GM12878 (cell line): ENCODE measurements around the gene COIL. TPM values are rescaled to one million over a fixed set of nuclear protein-coding genes. Genes with fewer than 3 reads are reported as not detected.

Source experiments
- ATAC-seq: fragments of 200-7000 bp; cut with Tn5 transposase; 3 replicates; pipeline ENCODE4 v1.9.1; 2020; ENCODE audit warnings: mild to moderate bottlenecking, moderate library complexity
- BruUV-seq: library from RNA; stranded (reverse); fragments of 400-500 nt; replicated peaks from 2 replicates; lab custom pipeline; 2021; lab: Mats Ljungman, UMichigan
- CTCF ChIA-PET: fragments of 300-600 bp; sonication (Branson Sonifier 250); formaldehyde crosslinking; extraction: SDS; loops from one replicate; lab custom pipeline; 2021; ENCODE audit warnings: inconsistent platforms; lab: Yijun Ruan, JAX
- POLR2A ChIA-PET: fragments of 350-600 bp; formaldehyde crosslinking; extraction: SDS; loops from one replicate; lab custom pipeline; 2021; ENCODE audit warnings: inconsistent platforms; lab: Charles Lee
- RAD21 ChIA-PET: fragments of 300-600 bp; sonication (Branson Sonifier 250); formaldehyde crosslinking; loops from one replicate; lab custom pipeline; 2023; ENCODE audit warnings: antibody characterized with exemption; ENCODE audit not compliant: unreplicated experiment; lab: Charles Lee
- SMC1A ChIA-PET: fragments of 300-600 bp; sonication (Branson Sonifier 250); formaldehyde crosslinking; loops from one replicate; lab custom pipeline; 2023; ENCODE audit not compliant: unreplicated experiment, uncharacterized antibody; lab: Charles Lee
- DNase-seq: peaks from one replicate; pipeline ENCODE4 v3.0.0-alpha.2; 2011; ENCODE audit warnings: low read depth, low spot score
- FAIRE-seq: peaks from 3 replicates; lab custom pipeline; 2011; peaks lifted over from hg19 to GRCh38; lab: Jason Lieb, UNC
- H2AFZ ChIP-seq: 2 replicates; pipeline ENCODE4 v1.6.0; 2011; ENCODE audit warnings: low read depth, low read length, control low read depth; ENCODE audit not compliant: control insufficient read depth
- H3K27ac ChIP-seq: 2 replicates; pipeline ENCODE4 v1.5.1; 2011; ENCODE audit warnings: control low read depth; ENCODE audit not compliant: control insufficient read depth, insufficient read depth
- H3K27me3 ChIP-seq, 2 experiments: replicated peaks in 1 of 2; 2 replicates each; pipeline versions ENCODE4 v1.6.0 to v1.6.1; 2011; ENCODE audit warnings: low read length in 1 of 2; ENCODE audit not compliant: control insufficient read depth in 2 of 2, insufficient read depth in 2 of 2
- H3K36me3 ChIP-seq, 2 experiments: 2 replicates each; pipeline ENCODE4 v1.5.1; 2011; ENCODE audit warnings: low read length in 1 of 2; ENCODE audit not compliant: control insufficient read depth in 2 of 2, insufficient read depth in 2 of 2
- H3K4me1 ChIP-seq: 2 replicates; pipeline ENCODE4 v1.6.1; 2011; ENCODE audit warnings: mild to moderate bottlenecking, low read length, moderate library complexity, mixed read lengths; ENCODE audit not compliant: control insufficient read depth, insufficient read depth
- H3K4me2 ChIP-seq: 2 replicates; pipeline ENCODE4 v1.6.0; 2011; ENCODE audit warnings: control low read depth; ENCODE audit not compliant: control insufficient read depth, insufficient read depth
- H3K4me3 ChIP-seq: fragments of 200-600 bp; sonication (generic); 2 replicates; pipeline ENCODE4 v1.5.1; 2016
- H3K79me2 ChIP-seq: 2 replicates; pipeline ENCODE4 v1.6.0; 2011; ENCODE audit warnings: low read length; ENCODE audit not compliant: control insufficient read depth, insufficient read depth
- H3K9ac ChIP-seq: 2 replicates; pipeline ENCODE4 v1.8.0; 2011; ENCODE audit warnings: low read length, control low read depth, mixed read lengths; ENCODE audit not compliant: control insufficient read depth, insufficient read depth
- H3K9me3 ChIP-seq: replicated peaks from 3 replicates; pipeline ENCODE4 v1.5.1; 2011; ENCODE audit warnings: mild to moderate bottlenecking, low read length; ENCODE audit not compliant: control insufficient read depth, insufficient read depth
- H4K20me1 ChIP-seq: 2 replicates; pipeline ENCODE4 v1.6.0; 2011; ENCODE audit not compliant: control insufficient read depth, insufficient read depth
- BHLHE40 ChIP-seq, 2 experiments: fragments of 450-650 bp in 1 of 2; IDR thresholded peaks; 2 replicates each; pipeline ENCODE4 v1.6.1; 2011 to 2017; ENCODE audit warnings: low read depth in 2 of 2, borderline replicate concordance in 1 of 2, improper control_type of control experiment in 1 of 2, low read length in 1 of 2, mild to moderate bottlenecking in 1 of 2
- E4F1 ChIP-seq: fragments of 450-650 bp; IDR thresholded peaks from 2 replicates; pipeline ENCODE4 v1.6.1; 2018; ENCODE audit warnings: borderline replicate concordance, mild to moderate bottlenecking; ENCODE audit not compliant: partially characterized antibody
- ESRRA ChIP-seq: IDR thresholded peaks from 2 replicates; pipeline ENCODE4 v1.6.1; 2012; ENCODE audit warnings: mild to moderate bottlenecking, low read length, improper control_type of control experiment
- FOXK2 ChIP-seq: fragments of 450-650 bp; IDR thresholded peaks from 2 replicates; pipeline ENCODE4 v1.6.1; 2017; ENCODE audit warnings: mild to moderate bottlenecking, moderate library complexity
- HDAC2 ChIP-seq: fragments of 200-600 bp; sonication (generic); IDR thresholded peaks from 2 replicates; pipeline ENCODE4 v1.6.1; 2017
- IKZF2 ChIP-seq, 2 experiments: fragments of 450-650 bp; IDR thresholded peaks; 2 replicates each; pipeline ENCODE4 v1.6.1; 2017; ENCODE audit warnings: mild to moderate bottlenecking in 2 of 2, moderate library complexity in 2 of 2
- MLLT1 ChIP-seq: fragments of 450-650 bp; IDR thresholded peaks from 2 replicates; pipeline ENCODE4 v1.6.1; 2016; ENCODE audit warnings: mild to moderate bottlenecking
- NFIC ChIP-seq: IDR thresholded peaks from 2 replicates; pipeline ENCODE4 v1.6.1; 2012; ENCODE audit warnings: low read depth, mild to moderate bottlenecking, inconsistent platforms, low read length, moderate library complexity
- PAX5 ChIP-seq: IDR thresholded peaks from 2 replicates; pipeline ENCODE4 v1.6.1; 2011; ENCODE audit warnings: low read depth, low read length, borderline replicate concordance
- PBX3 ChIP-seq: IDR thresholded peaks from 2 replicates; pipeline ENCODE4 v1.6.1; 2011; ENCODE audit warnings: mild to moderate bottlenecking, low read depth, low read length, moderate library complexity; ENCODE audit not compliant: insufficient replicate concordance
- PML ChIP-seq: IDR thresholded peaks from 2 replicates; pipeline ENCODE4 v1.6.1; 2012; ENCODE audit warnings: low read length, inconsistent platforms
- POLR2AphosphoS5 ChIP-seq: IDR thresholded peaks from 2 replicates; pipeline ENCODE4 v1.6.1; 2011; ENCODE audit warnings: mild to moderate bottlenecking, low read length, inconsistent platforms
- RB1 ChIP-seq: fragments of 450-650 bp; formaldehyde crosslinking; IDR thresholded peaks from 2 replicates; pipeline ENCODE4 v1.6.1; 2017; ENCODE audit warnings: mild to moderate bottlenecking, borderline replicate concordance
- SIX5 ChIP-seq: IDR thresholded peaks from 2 replicates; pipeline ENCODE4 v1.6.1; 2011; ENCODE audit warnings: mild to moderate bottlenecking, low read depth, low read length, moderate library complexity; ENCODE audit not compliant: severe bottlenecking
- SMARCA5 ChIP-seq: fragments of 450-650 bp; IDR thresholded peaks from 2 replicates; pipeline ENCODE4 v1.6.1; 2017; ENCODE audit warnings: mild to moderate bottlenecking
- SMC3 ChIP-seq: IDR thresholded peaks from 2 replicates; pipeline ENCODE4 v1.6.1; 2011; ENCODE audit warnings: low read length, improper control_type of control experiment, borderline replicate concordance
- TCF3 ChIP-seq: IDR thresholded peaks from 2 replicates; pipeline ENCODE4 v1.6.1; 2012; ENCODE audit warnings: low read depth, mild to moderate bottlenecking, low read length, borderline replicate concordance; ENCODE audit not compliant: insufficient read depth
- WGBS: methylation state at CpG from one replicate; pipeline ENCODE4 v1.1.6; 2016; ENCODE audit warnings: low lambda C conversion rate; ENCODE audit not compliant: insufficient replicate concordance, insufficient coverage; ENCODE audit errors: missing lambda C conversion rate; 5-methylcytosine and 5-hydroxymethylcytosine counted together
- in situ Hi-C: fragments of 300-500 bp; cut with MboI; formaldehyde crosslinking; loops from 9 replicates; pipeline ENCODE4 v1.14.3; 2018; ENCODE audit warnings: mixed read lengths
- intact Hi-C: fragments of 100-400 bp; cut with micrococcal nuclease; formaldehyde crosslinking; loops from one replicate; pipeline ENCODE4 v1.14.2; 2022; ENCODE audit not compliant: unreplicated experiment
- polyA plus RNA-seq, 11 experiments: library from polyadenylated mRNA; depleted of rRNA in 4 of 11; unstranded in 6 of 11; stranded (reverse) in 5 of 11; fragments of >200 nt; fragmentation: Nextera tagmentation in 4 of 11; fragmentation: Illumina TruSeq in 1 of 11; extraction: Ambion mirVana in 4 of 11; extraction: Trizol in 1 of 11; gene quantifications; 1 replicate in 1 of 11; 2 replicates in 10 of 11; pipeline versions ENCODE4 v1.2.1 to v1.2.3, GENCODE V29; 2011 to 2016; ENCODE audit warnings: inconsistent platforms in 2 of 11, missing spikeins in 2 of 11, low read depth in 1 of 11
- total RNA-seq, 4 experiments: library from RNA; depleted of rRNA in 3 of 4; stranded (reverse); fragments of >200 nt in 3 of 4; fragmentation: Illumina TruSeq in 1 of 4; extraction: Trizol in 1 of 4; gene quantifications; 2 replicates each; pipeline versions ENCODE4 v1.2.1 to v1.2.3, GENCODE V29; 2013 to 2021

The COIL gene
- total and polyA plus RNA-seq, 10 of the 15 experiments (the other 5 are each of a cell fraction or from before 2014, with no cell fraction given): 13.7 to 24.3 (median 17.4) TPM

- no peak for TF ChIP-seq SMC3
- TF ChIP-seq BHLHE40 (IDR thresholded peaks at IDR 0.05; ENCODE audit: borderline replicate concordance in 1 of 2, low read depth in 2 of 2, low read length in 1 of 2): no peak
- no peak for TF ChIP-seq ESRRA
- TF ChIP-seq SIX5: no peak
- TF ChIP-seq RB1: no peak
Measured at GRCh38 chr17:56992364-56992763, 31.5 kb upstream of the COIL start (continued).

- Histone ChIP-seq H3K4me2 (no peak overlapping the region), H3K9me3 (no peaks in the 10 kb centered on the region), H3K4me3 (no peak overlapping the region), H2AFZ (no peak overlapping the region), H3K4me1 (peaks cover 3% of the 10 kb centered on the region; the same call in 1 of the 2 replicates), H3K27me3 (no peaks in the 10 kb centered on the region), H3K36me3 (peaks cover 8 to 15% of the 10 kb centered on the region in 2 experiments), H3K79me2 (no peaks in the 10 kb centered on the region), H3K9ac (no peak overlapping the region), H3K27ac (no peak overlapping the region), H4K20me1 (no peaks in the 10 kb centered on the region)
- RAD21 ChIA-PET: no interaction called here
- no TSS peak for BruUV-seq
- ATAC-seq: no peak
- WGBS: 97% methylated on average over 4 of the region's 4 CpGs
- CTCF ChIA-PET: no interaction called here
- no peak for FAIRE-seq
- SMC1A ChIA-PET: interaction anchor here (1.4 to 1.9 kb wide), 2 partner anchors 10 to 11 kb away, joined by 6 to 8 read pairs; partner anchors contain the start of gene SCPEP1
- POLR2A ChIA-PET: interaction anchor here (0.6 kb wide), 1 partner anchor 106 kb away, joined by 4 read pairs; no protein-coding TSS in a partner anchor
- intact Hi-C loops (no loop called here), in situ Hi-C loops (no loop called here)
- DNase-seq: no peak
- TF ChIP-seq IKZF2 (IDR thresholded peaks at IDR 0.05) (no peak), SIX5 (no peak), MLLT1 (no peak), NFIC (no peak), POLR2AphosphoS5 (no peak), E4F1 (no peak), TCF3 (no peak), PML (no peak), FOXK2 (no peak), SMARCA5 (no peak), HDAC2 (no peak), PAX5 (no peak), PBX3 (no peak)
Measured at GRCh38 chr17:56988901-56989572, 28.2 kb upstream of the COIL start.
